CD4-positive, CD25-positive, alpha-beta regulatory T cell (primary cell): ENCODE measurements around the gene NUCB2. TPM values are rescaled to one million over a fixed set of nuclear protein-coding genes. Genes with fewer than 3 reads are reported as not detected.
A peak's percentile ranks its signal among the peaks of the same experiment; 100 is the strongest.
"Not testable (repeated sequence)": the region's sequence is repeated elsewhere in the genome, so short reads cannot be mapped to it uniquely, and the experiment has no call there.

Experiments used
- ATAC-seq, 2 donors: fragments of 150-1000 bp; cut with Tn5 transposase; one replicate each; pipeline ENCODE4 v1.10.0; 2021; ENCODE audit warnings: low read depth in 2 of 2, moderate number of reproducible peaks in 2 of 2, moderate library complexity in 1 of 2
- DNase-seq, 3 donors: peaks; one replicate each; pipeline versions ENCODE4 v3.0.0 to v3.0.0-alpha.2; 2012 to 2022; ENCODE audit warnings: mixed read lengths in 1 of 3
- H3K27ac ChIP-seq: one replicate; pipeline ENCODE4 v1.7.0; 2013; ENCODE audit warnings: mild to moderate bottlenecking, low read length; ENCODE audit not compliant: insufficient read depth, poor library complexity, severe bottlenecking
- H3K27me3 ChIP-seq: one replicate; pipeline ENCODE4 v1.7.0; 2013; ENCODE audit warnings: low read length; ENCODE audit not compliant: control insufficient read depth, insufficient read depth
- H3K36me3 ChIP-seq: one replicate; pipeline ENCODE4 v1.7.0; 2013; ENCODE audit warnings: mild to moderate bottlenecking, low read length, moderate library complexity; ENCODE audit not compliant: control insufficient read depth, insufficient read depth
- H3K4me1 ChIP-seq: 2 replicates; pipeline ENCODE4 v1.7.0; 2013; ENCODE audit warnings: mild to moderate bottlenecking, low read length; ENCODE audit not compliant: insufficient read depth, control insufficient read depth, poor library complexity, severe bottlenecking
- H3K4me3 ChIP-seq: one replicate; pipeline ENCODE4 v1.7.0; 2013; ENCODE audit warnings: low read depth, mild to moderate bottlenecking, low read length, moderate library complexity
- H3K9me3 ChIP-seq, 2 experiments: 1 replicate in 1 of 2; 2 replicates in 1 of 2; pipeline ENCODE4 v1.7.0; 2013; ENCODE audit warnings: low read length in 2 of 2, mild to moderate bottlenecking in 1 of 2, moderate library complexity in 1 of 2; ENCODE audit not compliant: control insufficient read depth in 2 of 2
- H3K27ac Mint-ChIP-seq, 3 donors: one replicate each; pipeline ENCODE4 v1.8.0; 2020 to 2022; ENCODE audit warnings: mild to moderate bottlenecking in 3 of 3, mixed read lengths in 3 of 3, moderate library complexity in 2 of 3
- H3K27me3 Mint-ChIP-seq: one replicate; pipeline ENCODE4 v1.8.0; 2022; ENCODE audit warnings: mild to moderate bottlenecking, mixed read lengths
- H3K36me3 Mint-ChIP-seq: one replicate; pipeline ENCODE4 v1.8.0; 2020; ENCODE audit warnings: mixed read lengths
- H3K4me1 Mint-ChIP-seq, 4 donors: one replicate each; pipeline ENCODE4 v1.8.0; 2020 to 2022; ENCODE audit warnings: mixed read lengths in 4 of 4, mild to moderate bottlenecking in 1 of 4
- H3K4me3 Mint-ChIP-seq, 4 donors: one replicate each; pipeline ENCODE4 v1.8.0; 2020 to 2022; ENCODE audit warnings: mild to moderate bottlenecking in 4 of 4, mixed read lengths in 4 of 4, moderate library complexity in 3 of 4
- H3K9me3 Mint-ChIP-seq, 7 donors: one replicate each; pipeline ENCODE4 v1.8.0; 2020 to 2022; ENCODE audit warnings: mixed read lengths in 7 of 7, mild to moderate bottlenecking in 3 of 7, moderate library complexity in 2 of 7
- polyA plus RNA-seq, 4 donors: library from polyadenylated mRNA; unstranded; fragments of 300-500 nt; fragmentation: Illumina TruSeq; gene quantifications; one replicate each; pipeline ENCODE4 v1.2.3, GENCODE V29; 2021
- total RNA-seq: library from RNA; stranded (reverse); gene quantifications from one replicate; pipeline ENCODE4 v1.2.3, GENCODE V29; 2022

Gene NUCB2
- total and polyA plus RNA-seq, 5 donors from 2014 or later: 34.7 to 88.2 (median 73.2) TPM

DNA sequence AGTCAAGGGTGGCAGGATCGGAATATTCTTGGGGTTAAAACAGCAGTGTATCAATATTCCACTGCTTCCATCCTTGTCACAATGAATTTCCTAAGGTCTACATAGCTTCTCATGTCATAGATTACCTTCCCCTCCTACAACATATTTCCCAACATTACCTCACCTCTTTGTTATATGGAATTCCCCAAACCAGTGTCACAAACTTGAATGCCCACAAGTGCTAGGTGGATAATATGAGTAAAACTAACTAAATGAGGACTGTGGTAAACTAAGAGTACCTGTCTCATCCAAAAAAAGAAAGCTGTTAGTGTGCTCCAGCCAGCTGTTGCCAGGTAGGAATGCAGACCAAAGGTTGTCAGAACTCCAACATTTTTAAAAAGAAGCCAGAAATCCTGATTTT, 17.0 kb upstream of the NUCB2 start:
- Mint-ChIP-seq H3K36me3 (no peaks in the 10 kb centered on the region), H3K27me3 (peaks cover 28% of the 10 kb centered on the region), H3K4me1 (peaks cover 0 to 12% (median 4%) of the 10 kb centered on the region in 4 donors), H3K9me3 (no peaks in the 10 kb centered on the region), H3K27ac (no peak overlapping the region), H3K4me3 (no peak overlapping the region)
- H3K27ac ChIP-seq: no peak overlapping the region
- no peak overlapping the region for H3K4me3 ChIP-seq
- peaks cover 5% of the 10 kb centered on the region for H3K4me1 ChIP-seq
- H3K27me3 ChIP-seq: peaks cover 2% of the 10 kb centered on the region
- no peaks in the 10 kb centered on the region for H3K9me3 ChIP-seq
- H3K36me3 ChIP-seq: no peaks in the 10 kb centered on the region
- DNase-seq (no peak), ATAC-seq (no peak)

- H3K36me3 Mint-ChIP-seq: no peaks in the 10 kb centered on the region
- Histone ChIP-seq H3K4me1 (peaks cover 5% of the 10 kb centered on the region), H3K27me3 (peaks cover 2% of the 10 kb centered on the region), H3K36me3 (no peaks in the 10 kb centered on the region), H3K27ac (no peak overlapping the region), H3K9me3 (no peaks in the 10 kb centered on the region), H3K4me3 (no peak overlapping the region)
- H3K4me1 Mint-ChIP-seq: peaks cover 0 to 12% (median 4%) of the 10 kb centered on the region in 4 donors
- no peak for DNase-seq
- H3K4me3 Mint-ChIP-seq: no peak overlapping the region
- peaks cover 33% of the 10 kb centered on the region for H3K27me3 Mint-ChIP-seq
- H3K27ac Mint-ChIP-seq: no peak overlapping the region
- ATAC-seq: no peak
- no peaks in the 10 kb centered on the region for H3K9me3 Mint-ChIP-seq
Observed at GRCh38 chr11:17260020-17260419, 16.5 kb upstream of the NUCB2 start.

DNA sequence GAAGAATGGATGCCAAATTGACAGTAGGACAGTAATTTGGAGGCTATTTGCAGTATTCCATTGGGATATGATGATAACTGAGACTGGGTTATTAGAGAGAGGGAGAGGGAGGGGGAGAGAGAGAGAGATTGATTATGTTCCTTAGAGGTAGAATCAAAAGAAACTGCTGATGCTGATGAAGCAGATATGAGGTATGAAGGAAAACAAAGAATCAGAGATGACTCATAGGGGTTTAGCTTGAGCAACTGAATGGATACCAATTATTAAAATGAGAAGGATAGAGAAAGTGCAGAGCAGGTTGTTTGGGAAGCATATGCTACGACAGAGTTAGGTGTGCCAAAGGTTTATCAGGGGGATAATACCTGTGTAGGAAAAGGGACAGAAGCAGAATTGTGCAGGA, 12.8 kb upstream of the NUCB2 start:
- H3K4me1 Mint-ChIP-seq: peaks cover 0 to 2% (median 0%) of the 10 kb centered on the region in 4 donors
- Histone ChIP-seq H3K9me3 (no peaks in the 10 kb centered on the region), H3K36me3 (no peaks in the 10 kb centered on the region), H3K4me1 (no peaks in the 10 kb centered on the region), H3K27me3 (peaks cover 6% of the 10 kb centered on the region), H3K27ac (no peak overlapping the region), H3K4me3 (no peak overlapping the region)
- peaks cover 34% of the 10 kb centered on the region for H3K27me3 Mint-ChIP-seq
- no peak for ATAC-seq
- H3K9me3 Mint-ChIP-seq: no peaks in the 10 kb centered on the region
- no peaks in the 10 kb centered on the region for H3K36me3 Mint-ChIP-seq
- no peak overlapping the region for H3K4me3 Mint-ChIP-seq
- H3K27ac Mint-ChIP-seq: peak overlapping the region in 1 of 3 donors; percentile 56
- no peak for DNase-seq

- no peak overlapping the region for H3K4me3 Mint-ChIP-seq
- no peaks in the 10 kb centered on the region for H3K9me3 Mint-ChIP-seq
- ATAC-seq: no peak
- Histone ChIP-seq H3K4me1 (no peaks in the 10 kb centered on the region), H3K36me3 (no peaks in the 10 kb centered on the region), H3K27ac (no peak overlapping the region), H3K4me3 (no peak overlapping the region), H3K9me3 (no peaks in the 10 kb centered on the region), H3K27me3 (peaks cover 6% of the 10 kb centered on the region)
- peaks cover 0 to 2% (median 0%) of the 10 kb centered on the region in 4 donors for H3K4me1 Mint-ChIP-seq
- H3K36me3 Mint-ChIP-seq: no peaks in the 10 kb centered on the region
- no peak for DNase-seq
- peaks cover 38% of the 10 kb centered on the region for H3K27me3 Mint-ChIP-seq
- H3K27ac Mint-ChIP-seq: no peak overlapping the region
Observed at GRCh38 chr11:17266781-17267180, 9.8 kb upstream of the NUCB2 start.

DNA sequence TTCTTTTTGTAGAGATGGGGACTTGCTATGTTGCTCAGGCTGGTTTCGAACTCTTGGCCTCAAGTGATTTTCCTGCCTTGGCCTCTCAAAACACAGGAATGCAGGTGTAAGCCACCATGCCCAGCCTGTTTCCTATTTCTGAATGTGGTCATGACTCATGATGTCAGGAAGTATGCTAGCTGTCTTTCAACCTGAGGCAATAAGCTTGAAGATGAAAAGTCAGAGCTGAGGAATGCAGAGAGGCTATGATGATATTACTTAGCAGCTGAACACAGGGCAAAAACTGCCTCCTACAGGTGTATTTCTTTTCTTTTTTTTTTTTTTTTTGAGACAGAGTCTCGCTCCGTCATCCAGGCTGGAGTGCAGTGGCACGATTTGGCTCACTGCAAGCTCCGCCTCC, 9.0 kb upstream of the NUCB2 start:
- no peaks in the 10 kb centered on the region for H3K36me3 ChIP-seq
- H3K27me3 ChIP-seq: peaks cover 6% of the 10 kb centered on the region
- no peak overlapping the region for H3K4me3 ChIP-seq
- no peaks in the 10 kb centered on the region for H3K36me3 Mint-ChIP-seq
- peaks cover 0 to 2% (median 0%) of the 10 kb centered on the region in 4 donors for H3K4me1 Mint-ChIP-seq
- H3K9me3 Mint-ChIP-seq: no peaks in the 10 kb centered on the region
- H3K27ac Mint-ChIP-seq: no peak overlapping the region
- H3K9me3 ChIP-seq: no peaks in the 10 kb centered on the region
- H3K27ac ChIP-seq: no peak overlapping the region
- DNase-seq: no peak
- no peak for ATAC-seq
- no peak overlapping the region for H3K4me3 Mint-ChIP-seq
- no peaks in the 10 kb centered on the region for H3K4me1 ChIP-seq
- H3K27me3 Mint-ChIP-seq: peaks cover 41% of the 10 kb centered on the region

GRCh38 chr11:17268500-17268899, 8.0 kb upstream of the NUCB2 start:
- H3K36me3 Mint-ChIP-seq, H3K4me3 ChIP-seq, H3K27ac ChIP-seq, H3K9me3 ChIP-seq, ATAC-seq, DNase-seq, H3K4me1 Mint-ChIP-seq, H3K4me1 ChIP-seq, H3K9me3 Mint-ChIP-seq, H3K36me3 ChIP-seq, H3K27me3 ChIP-seq, H3K4me3 Mint-ChIP-seq, H3K27ac Mint-ChIP-seq: not testable (repeated sequence)
- peaks cover 44% of the 10 kb centered on the region for H3K27me3 Mint-ChIP-seq

- H3K4me3 Mint-ChIP-seq: no peak overlapping the region
- H3K36me3 Mint-ChIP-seq: no peaks in the 10 kb centered on the region
- no peaks in the 10 kb centered on the region for H3K9me3 ChIP-seq
- H3K27me3 ChIP-seq: peaks cover 6% of the 10 kb centered on the region
- DNase-seq (no peak), ATAC-seq (no peak)
- H3K36me3 ChIP-seq: no peaks in the 10 kb centered on the region
- H3K4me3 ChIP-seq: no peak overlapping the region
- peaks cover 40% of the 10 kb centered on the region for H3K27me3 Mint-ChIP-seq
- no peak overlapping the region for H3K27ac ChIP-seq
- no peak overlapping the region for H3K27ac Mint-ChIP-seq
- H3K4me1 Mint-ChIP-seq: peaks cover 0 to 2% (median 0%) of the 10 kb centered on the region in 4 donors
- H3K9me3 Mint-ChIP-seq: no peaks in the 10 kb centered on the region
- H3K4me1 ChIP-seq: no peaks in the 10 kb centered on the region
Observed at GRCh38 chr11:17268902-17269301, 7.6 kb upstream of the NUCB2 start.

DNA sequence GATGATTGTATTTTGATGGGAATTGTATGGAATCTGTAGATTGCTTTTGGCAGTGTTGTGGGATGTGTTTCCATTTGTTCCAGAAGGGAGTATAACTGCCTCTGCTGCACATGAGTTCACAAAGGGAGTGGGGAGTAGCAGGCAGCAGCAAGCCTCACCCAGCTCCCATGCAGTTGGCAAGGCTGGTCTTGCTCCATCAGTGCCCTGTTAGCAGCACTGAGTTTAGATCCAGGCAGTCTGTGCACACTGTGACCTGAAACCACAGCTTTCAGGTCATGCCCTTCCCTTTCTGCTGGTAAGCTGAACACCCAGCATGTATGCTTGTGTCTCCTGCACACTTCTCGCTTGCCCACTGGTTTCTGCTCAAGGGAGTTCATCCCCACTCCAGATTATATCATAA, 3.7 kb upstream of the NUCB2 start:
- DNase-seq (no peak), ATAC-seq (no peak)
- Histone ChIP-seq H3K27me3 (no peaks in the 10 kb centered on the region), H3K9me3 (no peaks in the 10 kb centered on the region), H3K36me3 (no peaks in the 10 kb centered on the region), H3K27ac (no peak overlapping the region), H3K4me1 (peaks cover 20% of the 10 kb centered on the region), H3K4me3 (no peak overlapping the region)
- no peaks in the 10 kb centered on the region for H3K36me3 Mint-ChIP-seq
- no peaks in the 10 kb centered on the region for H3K9me3 Mint-ChIP-seq
- H3K27me3 Mint-ChIP-seq: peaks cover 19% of the 10 kb centered on the region
- no peak overlapping the region for H3K27ac Mint-ChIP-seq
- H3K4me3 Mint-ChIP-seq: peak overlapping the region in 2 of 4 donors; percentile 19 to 41
- peaks cover 5 to 25% (median 8%) of the 10 kb centered on the region in 4 donors for H3K4me1 Mint-ChIP-seq
